GM23248 (cell line): Measurements from ENCODE around the gene SEMA5A.

ENCODE experiments used
- EZH2 ChIP-seq: fragments of 200-600 bp; sonication (generic); IDR thresholded peaks from 2 replicates; pipeline ENCODE4 v1.6.1; 2018; ENCODE audit warnings: antibody characterized with exemption, mild to moderate bottlenecking; ENCODE audit not compliant: insufficient read depth, poor library complexity, severe bottlenecking
- EZH2phosphoT487 ChIP-seq: fragments of 200-600 bp; sonication (generic); IDR thresholded peaks from 2 replicates; pipeline ENCODE4 v1.6.1; 2018; ENCODE audit warnings: antibody characterized with exemption, moderate library complexity, mild to moderate bottlenecking, low read depth; ENCODE audit not compliant: insufficient read depth

GRCh38 chr5:9401786-9402472 is 143.9 kb downstream of the SEMA5A start:
- TF ChIP-seq EZH2phosphoT487 (no peak), EZH2 (no peak)
